HT-29 (cell line): ENCODE measurements around the gene ADCY5. TPM values are rescaled to one million over a fixed set of nuclear protein-coding genes. Genes with fewer than 3 reads are reported as not detected.

Experiments used
- DNase-seq: peaks from one replicate; pipeline ENCODE4 v3.0.0-alpha.2; 2015; ENCODE audit warnings: low spot score
- total RNA-seq: library from RNA; depleted of rRNA; stranded (reverse); fragments of >200 nt; shearing (Covaris generic); gene quantifications from 2 replicates; pipeline ENCODE4 v1.2.3, GENCODE V29; 2014

ADCY5 gene
- total RNA-seq, 1 experiment from 2014 or later = 1.6 TPM

DNA sequence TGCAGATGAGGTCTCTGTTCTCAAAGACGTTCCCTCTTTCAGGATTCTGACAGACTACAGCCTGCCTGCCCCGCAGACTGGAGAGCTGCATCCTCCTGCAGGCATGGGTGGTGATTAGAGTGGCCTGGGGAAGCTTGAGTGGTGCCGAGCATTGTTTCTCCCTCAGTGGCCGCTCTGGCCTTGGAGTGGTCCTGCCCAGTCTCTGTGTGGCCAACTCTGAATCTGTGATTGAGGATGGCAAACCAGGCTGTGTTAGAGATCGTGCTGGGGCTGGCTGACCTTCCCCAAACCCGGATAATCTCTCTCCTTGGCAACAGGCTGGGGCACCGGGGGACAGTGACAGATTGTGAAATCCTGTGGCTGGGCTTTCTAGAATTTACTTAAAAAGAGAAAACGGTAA lies 11.0 kb upstream of the ADCY5 start:
- DNase-seq = no peak

DNA sequence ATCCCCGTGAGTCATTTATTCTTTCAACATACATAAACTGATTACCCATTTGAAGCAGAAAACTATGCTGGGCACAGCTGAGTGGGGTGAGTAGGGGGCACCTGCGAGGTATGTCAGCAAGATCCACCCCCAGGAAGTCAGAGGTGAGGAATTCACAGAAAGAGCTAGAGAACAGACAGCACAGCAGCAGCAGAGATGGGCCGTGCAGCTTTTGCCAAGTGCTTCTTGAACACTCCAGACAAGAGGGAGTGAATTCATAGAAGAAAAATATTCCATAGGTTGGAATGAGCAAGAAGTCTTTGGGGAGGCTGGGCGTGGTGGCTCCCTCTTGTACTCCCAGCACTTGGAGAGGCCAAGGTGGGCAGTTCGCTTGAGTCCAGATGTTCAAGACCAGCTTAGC lies 9.4 kb upstream of the ADCY5 start:
- DNase-seq = no peak

DNA sequence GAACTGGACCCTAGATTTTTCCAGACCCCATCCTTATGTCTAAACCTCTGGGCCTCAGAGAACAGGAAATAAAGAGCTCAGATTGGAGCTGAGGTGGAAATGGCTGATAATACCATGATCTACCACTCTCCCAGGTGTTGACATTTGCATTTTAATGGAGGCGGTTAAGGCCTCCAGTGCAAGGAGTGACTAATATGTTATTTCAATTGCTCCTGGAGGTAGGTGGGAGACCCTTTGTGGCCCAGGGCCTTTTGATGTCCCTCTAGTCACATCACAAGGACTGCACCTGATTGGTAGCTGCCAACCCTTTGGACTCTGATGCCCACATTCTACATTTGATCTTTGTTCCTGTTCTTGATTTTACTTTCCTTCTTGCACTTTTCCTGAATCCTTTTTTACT lies 9.0 kb upstream of the ADCY5 start:
- DNase-seq = no peak

DNA sequence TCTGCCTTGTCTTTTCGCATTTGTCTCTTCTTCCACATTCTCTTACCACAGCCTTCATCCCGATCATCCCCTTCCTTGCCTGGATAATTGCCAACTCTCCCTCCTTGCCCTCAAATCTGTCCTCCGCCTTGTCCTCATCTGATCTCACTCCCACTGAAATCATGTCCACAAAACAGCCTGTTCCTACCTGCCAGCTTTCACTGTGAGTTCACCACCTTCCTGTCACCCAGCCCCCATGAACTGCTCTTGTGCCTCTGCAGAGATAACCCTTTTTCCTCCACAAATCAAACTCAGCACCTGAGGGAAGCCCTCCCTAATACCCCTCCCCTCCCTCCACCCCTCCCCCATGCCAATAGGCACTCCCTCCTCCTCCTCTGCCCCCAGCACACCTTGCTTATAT lies 4.8 kb upstream of the ADCY5 start:
- DNase-seq = no peak

DNA sequence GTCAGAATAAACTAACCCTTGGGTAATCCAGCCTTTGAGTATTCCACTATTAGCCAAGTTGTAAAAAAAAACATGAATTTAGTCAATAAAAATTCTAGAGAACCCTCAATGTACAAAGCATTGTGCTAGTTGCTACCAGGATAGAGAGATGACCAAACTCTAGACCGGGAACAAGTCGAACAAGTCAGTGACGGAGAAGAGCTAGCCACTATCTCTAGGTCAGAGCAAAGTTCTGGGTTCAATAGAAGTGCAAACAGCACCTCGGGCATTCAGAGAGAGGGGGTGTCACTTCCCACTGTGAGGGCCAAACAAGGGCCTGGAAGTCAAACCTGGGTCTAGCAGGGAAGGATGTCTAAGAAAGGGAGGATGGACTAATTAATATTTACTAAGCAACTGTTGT lies 2.3 kb upstream of the ADCY5 start:
- no peak for DNase-seq

DNA sequence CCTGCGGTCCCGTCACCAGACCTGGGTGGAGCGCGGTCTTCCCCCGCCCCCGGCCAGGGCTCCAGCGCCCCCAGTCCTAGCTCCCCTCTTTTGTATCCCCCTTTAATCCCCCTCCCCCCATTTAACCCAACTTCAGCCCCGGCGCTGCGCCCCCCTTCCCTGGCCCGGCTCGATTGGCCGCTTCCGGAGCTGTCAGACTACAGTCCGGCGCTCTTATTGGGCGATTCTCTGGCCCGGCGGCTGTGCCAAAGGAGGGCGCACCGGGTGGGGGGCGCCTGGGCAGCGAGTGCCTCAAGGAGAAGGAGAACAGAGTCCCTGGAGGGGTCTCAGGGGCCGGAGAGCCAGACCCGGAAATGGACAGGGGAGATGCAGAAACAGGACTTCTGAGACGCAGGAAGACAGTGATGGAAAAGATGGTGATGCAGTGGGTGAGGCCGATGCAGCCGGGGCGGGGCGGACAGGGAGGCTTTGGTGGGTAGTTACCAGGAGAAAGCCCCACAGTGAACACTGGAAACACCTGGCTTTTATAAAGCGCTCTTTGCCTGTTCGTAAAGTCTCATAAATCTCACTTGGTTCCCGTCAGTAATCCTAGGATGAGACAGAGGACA lies 1.2 kb upstream of the ADCY5 start:
- DNase-seq = no peak

DNA sequence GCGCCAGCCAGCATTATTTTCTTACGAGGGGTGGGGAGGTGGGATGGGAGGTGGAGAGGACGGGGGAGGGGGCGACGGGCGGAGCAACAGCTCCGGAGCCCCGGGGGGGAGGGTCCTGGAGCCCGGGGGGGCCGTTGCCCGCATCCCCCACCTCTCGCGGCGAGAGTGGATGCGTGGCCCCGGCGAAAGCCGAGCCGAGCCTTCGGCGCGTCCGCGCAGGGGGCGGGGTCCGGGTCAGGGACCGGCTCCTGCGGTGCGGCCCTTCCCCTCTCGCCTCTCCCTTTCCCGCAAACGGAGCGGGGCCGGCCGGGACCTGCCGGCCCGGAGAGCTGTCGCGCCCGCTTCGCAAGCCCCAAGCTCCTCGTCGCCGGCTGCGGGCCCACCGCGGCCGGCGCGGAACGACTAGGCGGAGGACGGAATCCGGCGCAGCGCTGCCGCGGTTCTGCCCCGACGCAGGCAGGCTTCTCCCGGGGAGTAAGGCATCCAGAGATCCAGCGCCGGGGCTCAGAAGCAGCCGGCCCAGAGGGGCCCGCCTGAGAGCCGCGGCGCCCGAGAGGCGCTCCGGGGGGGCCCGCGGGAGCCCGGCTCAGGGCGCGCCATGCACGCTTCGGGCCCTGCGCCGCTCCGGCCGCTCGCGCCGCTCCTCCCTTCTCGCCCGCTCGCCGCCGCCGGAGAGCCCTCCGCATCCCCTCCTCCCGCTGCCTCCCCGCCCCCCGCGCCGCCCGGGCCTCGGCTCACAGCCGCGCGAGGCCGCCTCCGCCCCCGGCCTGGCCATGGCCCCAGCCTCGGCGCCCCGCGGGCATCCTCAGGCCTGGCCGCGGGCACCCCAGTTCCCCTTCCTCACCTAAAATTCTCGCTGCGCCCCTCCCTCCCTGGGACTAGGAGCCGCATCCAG lies 459 bp upstream of the ADCY5 start:
- no peak for DNase-seq

DNA sequence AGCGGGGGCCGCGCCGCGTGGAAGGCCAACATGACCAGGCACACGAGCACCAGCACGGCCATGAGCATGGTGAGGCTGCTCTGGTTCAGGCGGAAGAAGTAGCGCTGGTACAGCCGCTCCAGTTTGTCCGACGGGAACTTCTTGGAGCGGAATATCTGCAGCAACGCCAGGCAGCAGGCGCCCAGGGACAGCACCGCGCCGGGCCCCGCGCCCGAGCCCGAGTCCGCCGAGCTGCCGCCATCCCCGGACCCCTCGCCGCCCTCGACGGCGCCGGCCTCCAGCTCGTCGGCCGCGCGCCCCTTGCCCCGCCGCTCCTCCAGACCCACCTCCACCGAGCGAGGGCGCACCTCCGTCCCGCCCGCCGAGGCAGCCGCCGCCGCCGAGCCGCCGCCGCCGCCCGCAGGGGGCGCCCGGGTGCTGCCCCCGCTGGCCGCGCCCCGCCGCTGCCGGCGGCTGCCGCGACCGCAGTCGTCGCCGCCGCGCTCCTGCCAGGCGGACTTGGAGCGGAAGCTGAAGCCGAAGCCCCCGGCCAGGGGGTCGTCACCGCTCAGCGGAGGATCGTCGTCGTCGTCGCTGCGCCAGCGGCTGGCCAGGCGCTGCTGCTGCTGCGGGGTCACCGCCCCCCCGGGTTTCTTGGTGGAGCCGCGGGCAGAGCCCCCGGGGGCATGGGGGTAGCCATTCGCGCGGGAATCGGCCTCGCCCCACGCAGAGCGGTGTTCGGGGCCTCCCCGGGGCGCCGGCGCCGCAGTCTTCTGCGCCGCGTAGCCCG lies 957 bp downstream of the ADCY5 start:
- no peak for DNase-seq

DNA sequence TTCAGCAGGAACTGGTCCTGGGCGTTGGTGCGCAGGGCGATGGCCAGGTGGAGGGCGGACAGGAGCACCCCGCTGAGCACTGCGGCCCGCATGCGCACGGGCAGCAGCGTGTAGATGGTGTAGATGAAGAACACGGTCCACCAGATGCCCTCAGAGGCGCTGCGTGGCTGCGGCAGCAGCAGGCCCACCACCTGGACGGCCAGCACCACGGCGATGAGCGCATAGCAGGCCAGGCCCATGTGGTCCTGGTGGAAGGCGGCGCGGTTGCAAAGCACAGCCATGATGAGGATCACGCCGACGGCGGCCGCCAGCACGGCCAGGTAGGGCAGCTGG lies 1.5 kb downstream of the ADCY5 start:
- no peak for DNase-seq

DNA sequence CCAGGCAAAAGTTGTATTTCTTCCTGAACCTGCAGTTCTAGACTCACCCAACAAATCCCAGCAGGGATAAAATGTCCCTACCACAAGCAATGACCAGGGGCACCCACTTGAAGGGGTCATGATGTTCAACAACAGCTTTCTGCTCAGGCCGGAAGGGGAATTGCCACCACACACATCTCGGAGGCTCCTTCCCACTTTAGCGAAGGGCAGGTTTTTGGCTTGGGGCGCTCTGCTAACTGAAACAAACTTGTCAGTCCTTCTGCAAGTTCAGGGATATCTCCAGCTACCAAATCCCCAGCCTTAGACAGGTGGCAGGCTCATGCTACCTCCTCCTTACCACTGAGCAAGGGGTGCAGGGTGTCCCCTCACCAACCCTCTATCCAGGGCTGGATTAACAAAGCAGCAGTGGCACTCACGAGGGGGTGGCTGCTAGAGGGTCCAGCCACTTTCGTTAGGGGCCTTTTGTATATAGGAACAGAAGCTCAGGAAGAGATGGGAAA lies 2.2 kb downstream of the ADCY5 start:
- DNase-seq = no peak

DNA sequence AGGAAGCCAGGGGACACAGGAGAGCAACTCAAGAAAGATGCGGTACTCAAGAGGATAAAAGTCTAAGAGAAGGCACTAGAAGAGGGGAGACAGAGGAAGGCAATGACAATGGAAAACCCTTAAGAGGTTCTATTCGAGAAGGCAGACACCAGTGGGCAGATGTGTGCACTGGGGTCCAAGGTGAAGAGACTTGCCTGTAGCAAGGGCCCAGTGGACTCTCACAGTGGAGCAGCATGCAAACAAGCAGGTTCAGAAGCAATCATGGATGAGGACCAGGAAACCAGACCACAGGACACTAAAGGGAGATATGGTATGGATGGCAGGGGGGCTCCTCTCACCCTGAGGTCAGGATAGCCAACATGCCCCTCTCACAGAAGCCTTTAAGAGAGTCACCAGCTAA lies 2.7 kb downstream of the ADCY5 start:
- no peak for DNase-seq

DNA sequence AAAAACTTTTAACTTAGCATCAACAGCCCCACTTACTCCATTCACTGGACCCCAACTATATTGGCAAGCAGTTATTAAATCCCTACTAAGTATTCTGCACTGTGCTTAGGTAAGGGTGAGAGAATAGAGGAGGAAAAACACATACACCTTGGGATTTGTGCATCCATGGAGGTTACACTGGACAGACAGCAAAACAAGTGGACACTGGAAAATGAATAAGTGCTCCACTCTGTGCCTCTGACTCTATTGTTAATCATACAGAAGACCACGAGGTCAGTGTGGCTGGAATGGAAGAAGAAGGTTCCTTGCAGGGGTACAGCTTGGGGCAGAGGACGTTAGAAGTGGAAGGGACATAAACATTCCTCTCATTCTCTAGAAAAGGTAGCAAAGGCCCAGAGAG lies 3.2 kb downstream of the ADCY5 start:
- DNase-seq = no peak

DNA sequence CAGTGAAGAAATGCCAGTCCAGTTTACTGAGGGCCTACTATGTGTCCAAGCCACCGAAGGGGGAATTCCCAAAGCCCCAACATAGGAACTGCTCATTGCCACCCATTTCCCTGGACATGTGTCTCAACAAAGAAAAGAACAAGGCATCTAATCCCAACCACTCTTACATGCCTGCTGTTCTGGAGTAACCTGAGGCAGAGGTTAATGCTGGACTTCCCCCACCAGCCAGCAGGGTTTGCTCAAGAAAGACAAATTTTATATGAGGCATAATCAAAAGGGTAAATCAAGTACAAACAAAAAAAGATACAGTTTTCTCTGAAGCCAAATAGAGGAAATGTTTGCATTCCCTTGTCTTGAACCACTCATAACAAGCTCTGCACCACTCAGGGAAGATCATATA lies 4.1 kb downstream of the ADCY5 start:
- DNase-seq = no peak

DNA sequence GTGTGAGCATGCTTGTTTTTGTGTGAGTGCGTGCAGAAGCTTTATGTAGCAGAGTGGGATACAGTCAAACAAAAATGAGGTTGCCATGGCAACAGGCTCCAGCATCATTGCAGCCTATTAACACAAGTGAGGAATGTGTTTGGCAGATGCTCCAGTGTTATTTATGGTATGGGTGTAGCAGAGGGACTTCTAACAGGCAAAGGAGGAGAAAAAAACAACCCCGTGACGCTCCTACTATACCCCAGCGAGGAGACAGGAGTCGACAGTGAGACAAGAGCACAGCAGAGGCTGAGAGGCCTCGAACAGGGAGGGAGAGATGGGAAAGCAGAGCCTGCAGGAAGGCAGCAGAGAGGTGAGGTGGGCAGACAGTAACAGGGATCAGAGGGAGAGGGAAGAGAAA lies 4.9 kb downstream of the ADCY5 start:
- DNase-seq = no peak

DNA sequence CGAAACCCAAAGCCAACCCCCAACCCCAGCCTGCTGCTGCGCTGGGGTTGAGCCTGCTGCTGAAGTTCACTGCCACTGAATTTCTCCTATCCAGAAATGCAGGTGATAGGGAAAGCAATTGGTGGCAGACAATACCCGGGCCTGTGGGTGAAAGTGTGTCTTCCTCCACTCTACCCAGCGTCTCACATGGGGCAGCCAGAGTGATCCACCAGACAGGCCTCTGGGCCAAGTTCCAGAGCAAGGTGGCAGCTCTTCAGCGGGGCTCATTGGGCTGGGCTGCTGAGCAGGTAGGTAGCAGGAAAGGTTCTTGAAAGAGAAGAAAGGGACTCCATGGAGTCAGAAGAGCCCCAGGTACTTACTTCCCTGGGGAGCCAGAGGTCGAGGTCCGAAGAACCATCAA lies 6.0 kb downstream of the ADCY5 start:
- no peak for DNase-seq

DNA sequence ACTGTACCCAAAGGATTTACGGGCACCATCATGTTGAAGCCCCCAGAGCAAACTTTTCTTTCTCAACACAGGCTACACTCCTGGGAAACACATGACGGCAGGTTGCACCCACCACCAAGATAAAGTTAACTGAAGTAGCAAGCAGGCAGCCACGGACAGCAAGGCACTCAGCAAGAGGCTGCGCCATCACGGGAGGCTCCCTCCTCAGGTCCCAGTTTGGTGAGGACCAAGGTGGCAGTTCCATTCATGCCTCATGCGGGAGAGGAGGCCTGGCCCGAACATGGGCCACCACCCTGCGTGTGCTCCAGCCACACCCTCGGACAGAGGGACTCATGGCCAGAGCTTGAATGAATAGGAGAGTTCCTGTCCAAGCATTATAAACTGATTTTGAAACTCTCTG lies 6.8 kb downstream of the ADCY5 start:
- DNase-seq = no peak

DNA sequence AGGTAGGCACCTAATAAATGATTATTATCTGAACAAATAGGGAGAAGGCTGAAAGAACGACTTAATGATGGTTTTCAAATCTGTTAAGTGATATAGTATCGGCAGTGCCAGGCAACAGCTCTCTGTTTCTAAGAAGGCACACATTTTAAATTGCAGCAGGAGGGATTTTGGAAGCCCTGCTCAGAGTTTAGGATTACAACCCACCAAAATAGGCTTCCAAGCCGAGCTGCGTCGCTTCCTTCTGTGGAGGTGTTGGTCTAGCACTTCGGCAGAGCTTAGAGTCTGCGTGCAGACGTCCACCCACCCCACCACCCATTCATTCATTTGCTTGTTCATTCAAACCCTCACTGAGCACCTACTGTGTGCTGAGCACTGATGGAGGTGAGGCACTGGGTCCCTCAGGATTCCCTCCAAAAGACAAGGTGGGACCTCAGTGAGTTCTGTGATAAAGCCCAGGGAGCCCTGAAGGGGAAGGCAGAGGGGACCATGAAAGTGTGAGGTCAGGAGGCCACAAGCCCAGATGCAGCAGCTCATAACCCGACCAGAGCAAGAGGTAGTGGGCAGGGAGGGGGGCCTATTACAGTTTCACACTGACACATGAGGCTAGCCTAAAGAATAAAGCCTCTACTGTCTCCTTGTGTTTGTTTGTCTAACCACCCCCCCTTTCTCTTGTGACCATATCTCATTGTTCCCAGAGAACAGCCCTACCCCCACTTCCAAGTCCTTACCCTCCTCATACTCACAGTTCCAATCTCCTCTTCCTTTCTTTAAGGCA lies 8.9 kb downstream of the ADCY5 start:
- no peak for DNase-seq

DNA sequence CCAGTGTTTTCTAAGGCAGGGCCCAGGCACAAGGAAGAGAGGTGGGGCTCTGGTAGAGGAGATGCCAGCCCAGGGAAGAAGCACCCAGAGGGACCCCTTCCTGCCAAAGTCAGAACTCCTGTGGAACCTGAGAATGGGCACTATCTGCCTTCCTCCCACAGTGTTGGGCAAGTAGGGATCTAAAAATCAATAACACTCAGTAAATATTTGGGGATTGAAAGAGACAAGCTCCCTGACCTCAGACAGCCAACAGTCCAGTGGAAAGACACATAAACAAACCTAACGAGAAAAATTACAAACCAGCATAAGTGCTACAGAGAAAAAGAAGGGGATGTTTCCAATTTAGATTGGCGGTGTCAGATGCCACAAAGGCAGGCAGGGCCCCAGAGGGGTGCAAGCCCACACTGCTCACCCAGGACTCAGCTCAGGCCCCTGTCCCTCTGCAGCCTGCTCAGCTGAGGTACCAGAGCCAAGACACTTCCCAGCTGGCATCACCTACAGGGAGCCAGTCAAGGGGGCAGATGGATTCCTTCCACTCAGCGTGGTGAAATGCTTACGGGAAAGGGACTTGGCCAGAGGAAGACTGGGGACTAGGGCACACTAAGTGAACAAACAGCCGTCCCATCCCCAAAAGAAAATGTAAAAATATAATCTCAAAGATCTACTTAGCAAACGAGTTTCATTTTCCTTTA lies 15.9 kb downstream of the ADCY5 start:
- no peak for DNase-seq

DNA sequence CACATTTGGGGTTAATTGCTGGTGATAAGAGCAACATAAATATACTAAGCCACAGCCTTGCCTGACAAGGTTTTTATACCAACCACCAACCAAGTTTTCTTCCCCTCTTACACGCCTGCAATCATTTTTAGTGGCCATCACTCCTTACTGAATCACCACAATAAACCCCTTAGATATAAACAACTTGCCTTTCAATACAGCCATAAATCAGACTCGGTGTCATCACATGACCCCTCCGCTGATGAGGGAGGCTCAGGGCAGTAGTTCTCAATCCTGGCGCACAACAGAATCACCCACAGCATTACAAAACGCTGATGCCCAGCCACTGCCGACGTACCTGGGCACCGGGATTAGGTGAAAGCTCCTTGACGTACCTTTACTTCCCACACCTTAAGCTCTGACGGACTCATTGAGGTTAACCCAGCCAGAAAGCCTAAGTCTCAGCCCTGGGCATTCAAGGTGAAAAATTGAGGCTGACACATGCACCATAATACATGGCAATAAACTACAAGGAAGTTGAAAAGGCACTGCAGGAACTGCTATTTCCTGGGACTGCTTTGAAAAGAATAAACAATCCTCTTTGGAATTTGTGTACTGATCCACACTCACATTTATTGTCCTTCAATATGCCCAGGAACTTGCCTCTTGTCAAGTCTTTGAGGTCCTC lies 17.1 kb downstream of the ADCY5 start:
- no peak for DNase-seq

DNA sequence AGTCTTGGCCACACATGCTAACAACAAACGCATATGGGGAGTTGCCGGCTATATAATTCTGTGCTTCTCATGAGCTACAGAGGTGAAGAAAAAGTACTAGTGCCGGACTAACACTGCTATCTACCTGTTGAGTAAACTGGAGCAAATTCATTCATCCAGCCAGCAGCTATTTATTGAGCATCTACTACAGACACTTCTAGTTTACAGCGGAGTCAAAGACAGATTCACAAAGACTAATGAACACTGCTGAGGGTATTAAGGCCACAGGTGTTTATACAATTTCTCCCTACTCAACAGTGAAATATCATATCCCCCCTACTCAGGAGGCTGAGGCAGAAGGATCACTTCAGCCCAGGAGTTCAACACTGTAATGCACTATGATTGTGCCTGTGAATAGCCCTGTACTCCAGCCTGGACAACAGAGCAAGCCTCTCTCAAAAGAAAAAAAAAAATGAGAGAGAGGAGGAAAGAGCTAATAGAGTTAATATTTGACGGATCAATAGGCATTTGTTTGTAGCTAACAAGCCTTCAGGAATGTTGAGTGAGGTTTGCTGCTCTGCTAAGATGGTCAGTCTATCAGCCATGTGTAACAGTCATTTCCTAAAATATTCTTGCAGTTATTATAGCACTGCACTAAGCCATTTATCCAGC lies 17.8 kb downstream of the ADCY5 start:
- no peak for DNase-seq
